Naive thymus-derived CD4-positive, alpha-beta T cell (primary cell): ENCODE measurements around the gene TTC29. TPM values are rescaled to one million over a fixed set of nuclear protein-coding genes. Genes with fewer than 3 reads are reported as not detected.

Experiments used
- ATAC-seq: fragments of 150-1000 bp; cut with Tn5 transposase; 2 replicates; pipeline ENCODE4 v1.10.0; 2021; ENCODE audit warnings: mild to moderate bottlenecking, moderate library complexity
- CTCF ChIA-PET: fragments of 350-600 bp; sonication (Branson Sonifier 250); formaldehyde crosslinking; loops from one replicate; lab custom pipeline; 2021; ENCODE audit warnings: antibody characterized with exemption; lab: Charles Lee
- POLR2A ChIA-PET: fragments of 350-600 bp; sonication (Branson Sonifier 250); formaldehyde crosslinking; loops from one replicate; lab custom pipeline; 2021; ENCODE audit warnings: antibody characterized with exemption, inconsistent platforms; lab: Charles Lee
- DNase-seq, 9 donors: peaks; one replicate each; pipeline versions ENCODE4 v3.0.0 to v3.0.0-alpha.2; 2020 to 2022; ENCODE audit warnings: mixed read lengths in 1 of 9
- H3K27ac ChIP-seq: one replicate; pipeline ENCODE4 v1.7.0; 2013; ENCODE audit warnings: mild to moderate bottlenecking, low read depth, low read length, moderate library complexity
- H3K27me3 ChIP-seq, 2 donors: one replicate each; pipeline ENCODE4 v1.7.0; 2013; ENCODE audit warnings: low read length in 2 of 2, mild to moderate bottlenecking in 2 of 2, moderate library complexity in 2 of 2; ENCODE audit not compliant: control insufficient read depth in 2 of 2, insufficient read depth in 2 of 2
- H3K36me3 ChIP-seq, 3 experiments: 1 replicate in 2 of 3; 2 replicates in 1 of 3; pipeline ENCODE4 v1.7.0; 2013; ENCODE audit warnings: low read length in 3 of 3, mild to moderate bottlenecking in 3 of 3, moderate library complexity in 1 of 3; ENCODE audit not compliant: insufficient read depth in 3 of 3, control insufficient read depth in 2 of 3
- H3K4me1 ChIP-seq, 2 donors: one replicate each; pipeline ENCODE4 v1.7.0; 2013; ENCODE audit warnings: low read length in 2 of 2, mild to moderate bottlenecking in 2 of 2, moderate library complexity in 1 of 2; ENCODE audit not compliant: control insufficient read depth in 2 of 2, insufficient read depth in 2 of 2
- H3K4me3 ChIP-seq: 2 replicates; pipeline ENCODE4 v1.7.0; 2013; ENCODE audit warnings: mild to moderate bottlenecking, low read length
- H3K9me3 ChIP-seq, 3 experiments: 1 replicate in 2 of 3; 2 replicates in 1 of 3; pipeline ENCODE4 v1.7.0; 2013; ENCODE audit warnings: low read length in 3 of 3; ENCODE audit not compliant: control insufficient read depth in 2 of 3
- H3K27ac Mint-ChIP-seq, 9 donors: one replicate each; pipeline ENCODE4 v1.8.0; 2020 to 2022; ENCODE audit warnings: mixed read lengths in 9 of 9, mild to moderate bottlenecking in 8 of 9, moderate library complexity in 5 of 9, inconsistent platforms in 2 of 9
- H3K27me3 Mint-ChIP-seq, 5 donors: one replicate each; pipeline ENCODE4 v1.8.0; 2021 to 2022; ENCODE audit warnings: mixed read lengths in 5 of 5, mild to moderate bottlenecking in 1 of 5
- H3K36me3 Mint-ChIP-seq, 5 donors: one replicate each; pipeline ENCODE4 v1.8.0; 2020 to 2022; ENCODE audit warnings: mixed read lengths in 5 of 5, mild to moderate bottlenecking in 3 of 5, inconsistent platforms in 1 of 5
- H3K4me1 Mint-ChIP-seq, 7 donors: one replicate each; pipeline ENCODE4 v1.8.0; 2020 to 2022; ENCODE audit warnings: mixed read lengths in 7 of 7, mild to moderate bottlenecking in 3 of 7, inconsistent platforms in 1 of 7
- H3K4me3 Mint-ChIP-seq, 10 donors: one replicate each; pipeline ENCODE4 v1.8.0; 2020 to 2022; ENCODE audit warnings: mild to moderate bottlenecking in 10 of 10, mixed read lengths in 10 of 10, moderate library complexity in 6 of 10, inconsistent platforms in 2 of 10
- H3K9me3 Mint-ChIP-seq, 11 donors: one replicate each; pipeline ENCODE4 v1.8.0; 2020 to 2022; ENCODE audit warnings: mixed read lengths in 11 of 11, mild to moderate bottlenecking in 4 of 11, inconsistent platforms in 1 of 11, moderate library complexity in 1 of 11
- intact Hi-C, 2 donors: fragments of 100-400 bp; cut with micrococcal nuclease; formaldehyde crosslinking; loops; one replicate each; pipeline ENCODE4 v1.15.1; 2023
- polyA plus RNA-seq, 2 donors: library from polyadenylated mRNA; unstranded; fragments of 300-500 nt; fragmentation: Illumina TruSeq; gene quantifications; one replicate each; pipeline ENCODE4 v1.2.3, GENCODE V29; 2021
- total RNA-seq, 6 experiments: library from RNA in 5 of 6; stranded (reverse) in 5 of 6; gene quantifications; 1 replicate in 5 of 6; 2 replicates in 1 of 6; pipeline ENCODE4 v1.2.3 and lab custom pipeline; 2021 to 2026

Gene TTC29
- total and polyA plus RNA-seq, 7 experiments from 2014 or later: not detected

- H3K9me3 ChIP-seq: no peaks in the 10 kb centered on the region
- POLR2A ChIA-PET: no interaction called here
- Mint-ChIP-seq H3K27me3 (peaks cover 0 to 26% (median 21%) of the 10 kb centered on the region in 5 donors), H3K36me3 (no peaks in the 10 kb centered on the region), H3K4me3 (no peak overlapping the region), H3K9me3 (peaks cover 0 to 4% (median 0%) of the 10 kb centered on the region in 11 donors), H3K4me1 (no peaks in the 10 kb centered on the region), H3K27ac (no peak overlapping the region)
- no peak overlapping the region for H3K27ac ChIP-seq
- no peaks in the 10 kb centered on the region for H3K27me3 ChIP-seq
- H3K4me1 ChIP-seq: no peaks in the 10 kb centered on the region
- no peak for DNase-seq
- CTCF ChIA-PET: interaction anchor here (0.6 kb wide), 1 partner anchor 665 kb away, joined by 3 read pairs; no protein-coding TSS in a partner anchor
- no peak for ATAC-seq
- intact Hi-C loops: no loop called here
- H3K36me3 ChIP-seq: no peaks in the 10 kb centered on the region
- H3K4me3 ChIP-seq: no peak overlapping the region
Observed at GRCh38 chr4:146972036-146972435, 26.4 kb upstream of the TTC29 start.

DNA sequence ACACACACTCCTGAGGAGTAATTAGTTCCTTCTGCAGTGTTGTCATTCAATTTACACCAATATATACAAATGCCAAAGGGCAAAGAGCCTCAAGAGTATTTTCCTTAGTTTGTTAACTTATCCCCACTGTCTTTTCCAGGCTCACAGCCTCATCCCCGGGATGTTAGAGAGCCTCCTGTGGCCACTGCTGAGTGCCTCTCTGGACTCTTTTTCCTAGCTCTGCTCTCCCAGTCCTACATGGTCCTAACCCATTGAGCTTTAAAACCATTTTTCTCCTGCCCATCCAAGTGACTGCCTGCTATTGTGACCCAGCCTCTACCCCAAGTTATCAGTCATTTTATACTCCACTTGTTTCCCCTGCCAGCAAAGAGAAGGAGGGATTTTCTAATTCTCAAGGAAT lies 23.5 kb upstream of the TTC29 start:
- Histone ChIP-seq H3K4me3 (no peak overlapping the region), H3K4me1 (no peaks in the 10 kb centered on the region), H3K9me3 (no peaks in the 10 kb centered on the region), H3K27me3 (no peaks in the 10 kb centered on the region), H3K36me3 (no peaks in the 10 kb centered on the region), H3K27ac (no peak overlapping the region)
- Mint-ChIP-seq H3K4me3 (no peak overlapping the region), H3K36me3 (no peaks in the 10 kb centered on the region), H3K27ac (no peak overlapping the region), H3K4me1 (no peaks in the 10 kb centered on the region), H3K9me3 (peaks cover 0 to 7% (median 0%) of the 10 kb centered on the region in 11 donors), H3K27me3 (peaks cover 0 to 16% (median 10%) of the 10 kb centered on the region in 5 donors)
- intact Hi-C loops: no loop called here
- ChIA-PET POLR2A (no interaction called here), CTCF (no interaction called here)
- DNase-seq (no peak), ATAC-seq (no peak)

DNA sequence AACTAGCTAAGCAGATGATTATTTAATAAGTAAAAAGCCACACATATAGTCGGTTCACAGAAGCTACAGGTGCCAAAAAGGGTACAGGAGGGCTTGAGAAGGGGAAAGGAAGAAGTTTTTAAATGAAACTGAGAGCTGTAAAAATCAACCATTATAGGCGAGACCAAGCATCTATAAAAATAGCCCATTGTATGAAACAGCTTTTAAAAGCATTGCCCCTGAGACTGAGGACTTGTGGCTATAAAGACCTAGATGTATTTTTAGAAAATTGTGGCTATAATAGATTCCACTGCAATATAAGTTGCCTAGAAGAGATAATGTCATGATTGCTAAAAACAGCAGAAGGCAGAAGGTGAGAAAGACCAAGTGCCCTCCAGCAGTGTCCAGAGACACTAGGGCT lies 15.0 kb upstream of the TTC29 start:
- no peaks in the 10 kb centered on the region for H3K4me1 ChIP-seq
- DNase-seq (no peak), ATAC-seq (no peak)
- CTCF ChIA-PET: no interaction called here
- intact Hi-C loops: no loop called here
- peaks cover 0 to 3% (median 0%) of the 10 kb centered on the region in 11 donors for H3K9me3 Mint-ChIP-seq
- H3K36me3 ChIP-seq: no peaks in the 10 kb centered on the region
- no peak overlapping the region for H3K27ac Mint-ChIP-seq
- no peak overlapping the region for H3K27ac ChIP-seq
- no peaks in the 10 kb centered on the region for H3K27me3 ChIP-seq
- H3K36me3 Mint-ChIP-seq: no peaks in the 10 kb centered on the region
- H3K27me3 Mint-ChIP-seq: peaks cover 4 to 31% (median 20%) of the 10 kb centered on the region in 5 donors
- POLR2A ChIA-PET: no interaction called here
- H3K9me3 ChIP-seq: no peaks in the 10 kb centered on the region
- no peak overlapping the region for H3K4me3 ChIP-seq
- H3K4me3 Mint-ChIP-seq: no peak overlapping the region
- H3K4me1 Mint-ChIP-seq: no peaks in the 10 kb centered on the region

DNA sequence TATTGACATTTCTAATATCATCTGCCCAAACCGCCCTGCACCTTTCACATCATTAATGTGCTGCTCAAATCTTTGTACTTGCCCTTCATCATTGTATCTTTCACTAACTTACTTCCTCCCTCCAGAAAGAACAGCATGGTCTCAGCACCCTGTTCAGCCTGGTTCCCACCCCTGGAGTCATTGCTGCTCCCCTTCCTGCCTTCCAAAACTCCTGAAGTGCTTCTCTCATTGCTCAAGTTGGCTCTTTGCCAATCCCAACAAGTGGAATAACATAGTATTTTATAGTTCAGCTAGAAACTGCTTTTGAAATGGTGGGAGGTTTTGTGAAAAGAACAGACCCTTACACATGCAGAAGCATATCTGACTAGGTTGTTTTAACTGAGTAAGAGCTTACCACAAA lies 14.0 kb upstream of the TTC29 start:
- DNase-seq (no peak), ATAC-seq (no peak)
- Mint-ChIP-seq H3K4me3 (no peak overlapping the region), H3K4me1 (no peaks in the 10 kb centered on the region), H3K27me3 (peaks cover 4 to 38% (median 22%) of the 10 kb centered on the region in 5 donors), H3K9me3 (peaks cover 0 to 3% (median 0%) of the 10 kb centered on the region in 11 donors), H3K27ac (no peak overlapping the region), H3K36me3 (no peaks in the 10 kb centered on the region)
- ChIA-PET POLR2A (no interaction called here), CTCF (no interaction called here)
- no peaks in the 10 kb centered on the region for H3K27me3 ChIP-seq
- H3K4me3 ChIP-seq: no peak overlapping the region
- no peaks in the 10 kb centered on the region for H3K4me1 ChIP-seq
- no peaks in the 10 kb centered on the region for H3K9me3 ChIP-seq
- intact Hi-C loops: no loop called here
- no peak overlapping the region for H3K27ac ChIP-seq
- H3K36me3 ChIP-seq: no peaks in the 10 kb centered on the region

DNA sequence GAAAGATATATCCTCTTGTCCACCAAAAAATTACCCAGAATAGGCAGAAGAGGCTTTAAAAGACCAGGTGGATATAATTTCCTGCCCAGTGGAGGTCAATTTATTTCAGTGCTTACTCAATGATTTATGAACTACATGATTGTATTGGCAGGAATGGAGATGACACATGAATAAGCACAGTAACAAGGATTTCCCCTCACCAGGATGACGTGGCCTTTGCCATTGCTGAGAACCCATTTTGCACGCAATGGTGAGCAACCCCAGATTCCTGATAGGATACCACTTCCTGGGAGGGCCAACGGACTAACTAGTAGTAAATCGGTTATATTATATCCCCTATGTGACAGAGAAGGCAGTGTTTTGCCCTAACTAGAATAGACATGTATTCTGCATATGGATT lies 11.6 kb upstream of the TTC29 start:
- Histone ChIP-seq H3K27ac (no peak overlapping the region), H3K4me3 (no peak overlapping the region), H3K36me3 (no peaks in the 10 kb centered on the region), H3K27me3 (no peaks in the 10 kb centered on the region), H3K9me3 (no peaks in the 10 kb centered on the region), H3K4me1 (no peaks in the 10 kb centered on the region)
- intact Hi-C loops: no loop called here
- Mint-ChIP-seq H3K36me3 (no peaks in the 10 kb centered on the region), H3K9me3 (peaks cover 0 to 3% (median 0%) of the 10 kb centered on the region in 11 donors), H3K4me1 (no peaks in the 10 kb centered on the region), H3K27me3 (peaks cover 8 to 38% (median 28%) of the 10 kb centered on the region in 5 donors), H3K4me3 (no peak overlapping the region), H3K27ac (no peak overlapping the region)
- DNase-seq (no peak), ATAC-seq (no peak)
- CTCF ChIA-PET: no interaction called here
- POLR2A ChIA-PET: no interaction called here

DNA sequence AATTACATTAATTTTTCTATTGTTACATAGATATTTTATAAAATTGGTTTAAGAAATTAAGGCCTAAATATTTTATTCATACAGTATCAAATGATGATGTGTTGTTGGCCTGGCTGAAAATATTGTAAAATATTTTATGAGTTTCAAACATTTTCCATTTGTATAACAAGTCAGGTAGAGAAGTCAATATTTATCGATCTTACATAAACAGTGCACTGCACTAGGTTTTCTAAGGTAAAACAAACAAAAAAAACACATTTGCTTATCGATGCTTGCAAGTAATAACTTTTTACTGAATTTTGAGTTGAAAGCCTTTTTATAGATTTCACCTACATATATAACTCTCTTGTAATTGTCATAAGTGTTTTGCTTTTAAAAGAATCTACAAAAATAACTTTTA lies 7.2 kb upstream of the TTC29 start:
- Mint-ChIP-seq H3K9me3 (no peaks in the 10 kb centered on the region), H3K4me1 (peaks cover 0 to 3% (median 2%) of the 10 kb centered on the region in 7 donors), H3K36me3 (no peaks in the 10 kb centered on the region), H3K4me3 (no peak overlapping the region), H3K27me3 (peaks cover 20 to 27% (median 24%) of the 10 kb centered on the region in 5 donors), H3K27ac (no peak overlapping the region)
- intact Hi-C loops: no loop called here
- ChIA-PET POLR2A (no interaction called here), CTCF (no interaction called here)
- H3K9me3 ChIP-seq: no peaks in the 10 kb centered on the region
- ATAC-seq: no peak
- H3K4me1 ChIP-seq: no peaks in the 10 kb centered on the region
- H3K36me3 ChIP-seq: no peaks in the 10 kb centered on the region
- H3K27me3 ChIP-seq: no peaks in the 10 kb centered on the region
- H3K27ac ChIP-seq: no peak overlapping the region
- DNase-seq: no peak
- no peak overlapping the region for H3K4me3 ChIP-seq

- Mint-ChIP-seq H3K4me1 (peaks cover 9 to 36% (median 32%) of the 10 kb centered on the region in 7 donors), H3K27me3 (peaks cover 17 to 51% (median 20%) of the 10 kb centered on the region in 5 donors), H3K27ac (no peak overlapping the region), H3K4me3 (no peak overlapping the region), H3K9me3 (no peaks in the 10 kb centered on the region), H3K36me3 (no peaks in the 10 kb centered on the region)
- H3K27me3 ChIP-seq: no peaks in the 10 kb centered on the region
- intact Hi-C loops: loop anchor here (5.0 to 10.0 kb wide), 4 partner anchors 427 to 1335 kb away; partner anchors contain the start of genes LSM6 (in 2 of the 2), MMAA (in 1 of the 2) and SLC10A7 (in 1 of the 2)
- peaks cover 15 to 18% of the 10 kb centered on the region in 2 donors for H3K4me1 ChIP-seq
- H3K4me3 ChIP-seq: no peak overlapping the region
- no peak for DNase-seq
- ChIA-PET CTCF (no interaction called here), POLR2A (no interaction called here)
- no peak for ATAC-seq
- no peak overlapping the region for H3K27ac ChIP-seq
- no peaks in the 10 kb centered on the region for H3K36me3 ChIP-seq
- no peaks in the 10 kb centered on the region for H3K9me3 ChIP-seq
Observed at GRCh38 chr4:146949559-146949958, 3.9 kb upstream of the TTC29 start.
